Peyer's patch (tissue), 4 donors: ENCODE data around the gene POLG2.

ENCODE experiments used
- CTCF ChIP-seq, 6 experiments: fragments of 450-650 bp in 4 of 6; fragments of 200-600 bp in 2 of 6; sonication (generic) in 1 of 6; IDR thresholded peaks; one replicate each; pipeline ENCODE4 v1.5.1; 2017 to 2019; ENCODE audit warnings: antibody characterized with exemption in 6 of 6, mild to moderate bottlenecking in 3 of 6, moderate library complexity in 1 of 6
- POLR2A ChIP-seq, 2 donors: fragments of 450-650 bp; IDR thresholded peaks; one replicate each; pipeline ENCODE4 v1.5.1; 2017; ENCODE audit warnings: antibody characterized with exemption in 2 of 2, mild to moderate bottlenecking in 2 of 2, moderate library complexity in 2 of 2

- TF ChIP-seq CTCF (IDR thresholded peaks at IDR 0.05): no peak
- peak; percentile 71 to 75 for TF ChIP-seq POLR2A (IDR thresholded peaks at IDR 0.05)
Observed at GRCh38 chr17:64506576-64507412, 9.9 kb upstream of the POLG2 start, which contains the start of gene CEP95.
